Osteocyte (in vitro differentiated cells): Measurements from ENCODE around the gene PHF21B. TPM values are rescaled to one million over a fixed set of nuclear protein-coding genes. Genes with fewer than 3 reads are reported as not detected.

Experiments used
- DNase-seq: peaks from one replicate; pipeline ENCODE4 v3.0.0; 2021; ENCODE audit warnings: mixed read lengths; ENCODE audit not compliant: unreplicated experiment; ENCODE audit errors: extremely low spot score
- H3K27ac Mint-ChIP-seq: one replicate; pipeline ENCODE4 v1.8.0; 2021; ENCODE audit warnings: mild to moderate bottlenecking, mixed read lengths; ENCODE audit not compliant: unreplicated experiment
- H3K27me3 Mint-ChIP-seq: one replicate; pipeline ENCODE4 v1.8.0; 2021; ENCODE audit warnings: mixed read lengths; ENCODE audit not compliant: unreplicated experiment
- H3K36me3 Mint-ChIP-seq: one replicate; pipeline ENCODE4 v1.8.0; 2021; ENCODE audit warnings: mixed read lengths; ENCODE audit not compliant: unreplicated experiment
- H3K4me1 Mint-ChIP-seq: one replicate; pipeline ENCODE4 v1.8.0; 2021; ENCODE audit warnings: mixed read lengths; ENCODE audit not compliant: unreplicated experiment
- H3K4me3 Mint-ChIP-seq: one replicate; pipeline ENCODE4 v1.8.0; 2021; ENCODE audit warnings: mild to moderate bottlenecking, moderate library complexity, mixed read lengths; ENCODE audit not compliant: unreplicated experiment
- H3K9me3 Mint-ChIP-seq: one replicate; pipeline ENCODE4 v1.8.0; 2021; ENCODE audit warnings: mixed read lengths; ENCODE audit not compliant: unreplicated experiment
- total RNA-seq: library from RNA; stranded (reverse); gene quantifications from 2 replicates; pipeline ENCODE4 v1.2.1, GENCODE V29; 2021
- TF ChIP-seq, protein P1 (sequence below): fragments of 200-600 bp; sonication (generic); IDR thresholded peaks from 2 replicates; pipeline ENCODE4 v1.5.0; 2021; ENCODE audit warnings: antibody characterized with exemption, mild to moderate bottlenecking, moderate library complexity

PHF21B gene
- total RNA-seq, 1 donor from 2014 or later, result 0.54 TPM

DNA sequence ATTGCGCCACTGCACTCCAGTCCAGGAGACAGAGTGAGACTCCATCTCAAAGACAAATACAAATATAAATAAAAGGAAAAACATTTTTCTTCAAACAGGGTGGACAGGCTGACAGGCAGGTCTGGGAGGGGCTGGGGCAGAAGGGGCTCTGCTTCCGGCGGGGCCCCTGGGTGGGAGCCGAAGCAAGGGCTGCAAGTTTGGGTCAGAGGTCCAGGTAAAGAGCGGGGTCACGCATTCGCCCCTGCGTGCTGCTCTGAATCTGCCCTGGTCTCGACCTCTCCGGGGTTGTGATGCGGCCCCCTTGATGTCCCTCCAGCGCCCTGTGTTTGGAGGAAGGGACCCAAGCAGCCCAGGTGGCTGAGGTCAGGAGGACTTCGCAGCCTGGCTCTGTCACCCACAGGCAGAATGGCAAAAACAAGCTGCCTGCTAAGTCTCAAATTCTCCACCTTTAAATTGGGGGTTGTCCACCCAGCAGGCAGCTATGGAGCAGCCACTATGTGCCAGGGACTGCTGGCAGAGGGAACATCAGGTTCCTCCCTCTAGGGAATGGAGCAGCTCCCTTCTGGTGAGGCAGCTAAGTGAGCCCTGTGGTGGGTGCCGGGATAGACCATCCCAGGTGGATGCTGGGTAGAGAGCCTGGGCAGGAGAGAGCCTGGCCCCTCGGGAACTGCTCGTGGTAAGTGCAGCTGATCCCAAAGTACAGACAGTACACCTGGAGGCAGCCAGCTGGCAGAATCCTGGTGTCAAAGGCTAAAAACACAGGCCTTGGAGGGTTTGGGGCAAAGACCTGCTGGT lies 10.3 kb upstream of the PHF21B start:
- no peaks in the 10 kb centered on the region for H3K36me3 Mint-ChIP-seq
- H3K4me3 Mint-ChIP-seq, result no peak overlapping the region
- TF ChIP-seq, protein P1, sequence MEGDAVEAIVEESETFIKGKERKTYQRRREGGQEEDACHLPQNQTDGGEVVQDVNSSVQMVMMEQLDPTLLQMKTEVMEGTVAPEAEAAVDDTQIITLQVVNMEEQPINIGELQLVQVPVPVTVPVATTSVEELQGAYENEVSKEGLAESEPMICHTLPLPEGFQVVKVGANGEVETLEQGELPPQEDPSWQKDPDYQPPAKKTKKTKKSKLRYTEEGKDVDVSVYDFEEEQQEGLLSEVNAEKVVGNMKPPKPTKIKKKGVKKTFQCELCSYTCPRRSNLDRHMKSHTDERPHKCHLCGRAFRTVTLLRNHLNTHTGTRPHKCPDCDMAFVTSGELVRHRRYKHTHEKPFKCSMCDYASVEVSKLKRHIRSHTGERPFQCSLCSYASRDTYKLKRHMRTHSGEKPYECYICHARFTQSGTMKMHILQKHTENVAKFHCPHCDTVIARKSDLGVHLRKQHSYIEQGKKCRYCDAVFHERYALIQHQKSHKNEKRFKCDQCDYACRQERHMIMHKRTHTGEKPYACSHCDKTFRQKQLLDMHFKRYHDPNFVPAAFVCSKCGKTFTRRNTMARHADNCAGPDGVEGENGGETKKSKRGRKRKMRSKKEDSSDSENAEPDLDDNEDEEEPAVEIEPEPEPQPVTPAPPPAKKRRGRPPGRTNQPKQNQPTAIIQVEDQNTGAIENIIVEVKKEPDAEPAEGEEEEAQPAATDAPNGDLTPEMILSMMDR, result no peak
- H3K27me3 Mint-ChIP-seq, result peaks cover 28% of the 10 kb centered on the region
- H3K4me1 Mint-ChIP-seq, result no peaks in the 10 kb centered on the region
- no peak for DNase-seq
- H3K9me3 Mint-ChIP-seq, result no peaks in the 10 kb centered on the region
- no peak overlapping the region for H3K27ac Mint-ChIP-seq

DNA sequence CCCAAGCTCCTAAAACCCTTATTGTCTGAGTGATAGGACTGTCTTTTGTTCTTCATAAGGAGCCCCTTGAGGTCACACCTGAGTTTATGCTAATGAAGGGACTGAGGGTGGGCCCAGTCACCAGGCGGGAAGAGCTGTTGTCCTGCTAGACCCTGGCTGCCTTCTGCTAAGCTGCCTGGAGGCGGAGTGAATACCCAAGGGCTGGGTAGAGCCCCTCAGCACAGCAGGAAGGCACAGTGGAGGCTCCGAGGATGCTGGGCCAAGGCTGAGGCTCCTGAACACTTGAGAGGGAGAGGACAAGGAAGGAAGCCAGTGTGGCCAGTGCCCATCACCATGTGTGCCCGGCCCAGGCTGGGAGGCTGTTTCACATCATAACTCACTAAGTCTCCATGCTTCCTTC lies 4.8 kb upstream of the PHF21B start:
- TF ChIP-seq, protein P1, result no peak
- no peak for DNase-seq
- Mint-ChIP-seq H3K4me1 (peaks cover 9% of the 10 kb centered on the region), H3K9me3 (no peaks in the 10 kb centered on the region), H3K4me3 (no peak overlapping the region), H3K36me3 (no peaks in the 10 kb centered on the region), H3K27ac (no peak overlapping the region), H3K27me3 (peaks cover 45% of the 10 kb centered on the region)

DNA sequence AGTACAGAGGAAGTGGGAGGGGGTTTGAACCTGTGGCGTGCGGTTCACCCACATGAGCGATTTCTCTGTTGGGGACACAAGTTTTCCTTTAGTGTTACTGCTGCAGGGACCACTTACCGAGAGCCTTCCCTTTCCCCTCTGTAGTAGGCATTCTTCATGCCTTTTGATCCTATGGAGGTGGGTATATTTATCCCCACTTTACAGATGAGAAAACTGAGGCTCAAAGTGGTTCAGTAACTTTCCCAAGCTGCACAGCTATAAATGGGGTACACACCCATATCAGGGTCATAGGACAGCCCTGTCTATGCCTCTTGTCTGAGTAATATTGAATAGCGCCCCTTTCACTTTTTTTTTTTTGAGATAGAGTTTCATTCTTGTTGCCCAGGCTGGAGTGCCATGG lies 3.3 kb upstream of the PHF21B start:
- DNase-seq, result no peak
- H3K27ac Mint-ChIP-seq, result no peak overlapping the region
- peaks cover 9% of the 10 kb centered on the region for H3K4me1 Mint-ChIP-seq
- H3K27me3 Mint-ChIP-seq, result peaks cover 43% of the 10 kb centered on the region
- H3K9me3 Mint-ChIP-seq, result no peaks in the 10 kb centered on the region
- no peaks in the 10 kb centered on the region for H3K36me3 Mint-ChIP-seq
- TF ChIP-seq, protein P1, result no peak
- no peak overlapping the region for H3K4me3 Mint-ChIP-seq

DNA sequence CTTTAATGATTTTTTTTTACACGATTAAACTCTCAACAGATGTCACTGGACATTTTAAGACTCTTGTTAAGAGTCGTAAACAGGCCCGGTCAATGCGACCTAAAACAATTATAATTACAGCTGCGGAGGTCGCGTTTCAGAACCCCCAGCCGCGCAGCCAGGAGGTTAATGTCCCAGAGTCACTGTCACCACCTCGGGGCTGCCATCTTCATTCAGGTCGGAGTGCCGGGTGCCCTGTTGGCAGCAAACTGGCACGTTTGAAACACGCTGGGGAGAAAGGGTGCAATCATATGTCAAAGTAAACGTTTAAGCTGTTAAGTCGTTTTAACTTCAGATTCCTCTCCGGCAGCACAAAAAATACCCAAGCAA lies 711 bp upstream of the PHF21B start:
- DNase-seq, result no peak
- no peak overlapping the region for H3K27ac Mint-ChIP-seq
- H3K4me1 Mint-ChIP-seq, result peaks cover 18% of the 10 kb centered on the region
- no peaks in the 10 kb centered on the region for H3K9me3 Mint-ChIP-seq
- peaks cover 50% of the 10 kb centered on the region for H3K27me3 Mint-ChIP-seq
- H3K36me3 Mint-ChIP-seq, result peaks cover 2% of the 10 kb centered on the region
- H3K4me3 Mint-ChIP-seq, result peak overlapping the region; percentile 90
- TF ChIP-seq, protein P1, result no peak

DNA sequence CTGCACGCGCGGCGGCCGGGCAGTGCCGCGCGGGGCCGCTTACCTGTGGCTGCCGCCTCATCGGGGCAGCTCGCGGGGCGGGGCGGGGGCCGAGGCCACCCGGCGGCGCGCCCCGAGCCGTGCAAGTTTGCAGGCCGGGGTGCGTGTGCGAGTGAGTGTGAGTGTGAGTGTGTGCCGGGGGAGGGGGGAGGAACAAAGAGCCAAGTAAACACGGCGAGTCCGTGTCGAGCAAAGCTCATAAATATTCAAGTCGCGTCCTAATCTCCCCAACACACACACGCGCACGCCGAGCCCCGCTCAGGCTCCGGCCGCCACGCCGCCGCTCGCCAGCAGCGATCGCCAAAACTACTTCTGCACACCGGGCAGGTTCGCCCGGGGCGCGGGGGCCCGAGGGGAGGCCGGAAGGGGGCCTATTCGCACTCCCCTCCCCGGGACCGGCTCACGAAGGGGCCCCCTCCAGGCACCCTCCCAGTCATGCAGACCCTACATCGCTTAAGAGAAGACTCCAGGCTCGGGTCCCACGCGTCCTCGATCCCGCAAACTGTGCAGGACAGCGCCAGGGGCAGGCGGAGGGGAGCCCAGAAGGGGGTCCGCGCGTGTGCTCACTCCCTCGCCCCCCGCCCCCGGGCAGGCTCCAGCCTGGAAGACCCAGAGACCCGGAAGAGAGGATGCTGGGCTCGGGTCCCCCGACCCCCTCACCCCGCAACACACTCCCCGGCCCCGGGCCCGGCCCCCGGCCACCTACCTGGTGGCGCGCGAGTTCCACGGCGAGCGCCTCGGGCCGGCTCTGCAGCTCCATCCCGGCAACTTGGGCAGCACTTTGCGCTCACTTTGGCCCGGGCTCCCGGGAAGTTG lies 827 bp downstream of the PHF21B start:
- Mint-ChIP-seq H3K27ac (no peak overlapping the region), H3K36me3 (peaks cover 2% of the 10 kb centered on the region), H3K4me1 (peaks cover 18% of the 10 kb centered on the region), H3K9me3 (no peaks in the 10 kb centered on the region), H3K4me3 (peak overlapping the region; percentile 55), H3K27me3 (peaks cover 56% of the 10 kb centered on the region)
- TF ChIP-seq, protein P1, result no peak
- DNase-seq, result no peak
